WTC11 (cell line): ENCODE data around the gene BUB1. TPM values are rescaled to one million over a fixed set of nuclear protein-coding genes. Genes with fewer than 3 reads are reported as not detected.

Source experiments
- ATAC-seq: fragments of 200-7000 bp; cut with Tn5 transposase; 2 replicates; pipeline ENCODE4 v1.10.0; 2021; ENCODE audit warnings: mild to moderate bottlenecking, moderate library complexity
- CTCF ChIA-PET: fragments of 300-600 bp; sonication (Branson Sonifier 250); formaldehyde crosslinking; loops from one replicate; lab custom pipeline; 2021; ENCODE audit warnings: antibody characterized with exemption; lab: Charles Lee
- POLR2A ChIA-PET: fragments of 350-600 bp; sonication (Branson Sonifier 250); formaldehyde crosslinking; loops from one replicate; lab custom pipeline; 2021; ENCODE audit warnings: antibody characterized with exemption; lab: Charles Lee
- DNase-seq: peaks from one replicate; pipeline ENCODE4 v3.0.0; 2021; ENCODE audit warnings: low spot score
- H3K27ac Mint-ChIP-seq: 2 replicates; pipeline ENCODE4 v1.8.0; 2021; ENCODE audit warnings: mixed read lengths
- H3K27me3 Mint-ChIP-seq: 2 replicates; pipeline ENCODE4 v1.8.0; 2021; ENCODE audit warnings: low read depth, mild to moderate bottlenecking, moderate library complexity, mixed read lengths
- H3K36me3 Mint-ChIP-seq: 2 replicates; pipeline ENCODE4 v1.8.0; 2021; ENCODE audit warnings: mixed read lengths
- H3K4me1 Mint-ChIP-seq: 2 replicates; pipeline ENCODE4 v1.8.0; 2022; ENCODE audit warnings: mixed read lengths
- H3K4me3 Mint-ChIP-seq: 2 replicates; pipeline ENCODE4 v1.8.0; 2021; ENCODE audit warnings: mild to moderate bottlenecking, moderate library complexity, mixed read lengths
- H3K9me3 Mint-ChIP-seq: 2 replicates; pipeline ENCODE4 v1.8.0; 2021; ENCODE audit warnings: mixed read lengths
- CBFB ChIP-seq: sonication (generic); formaldehyde crosslinking; IDR thresholded peaks from 2 replicates; pipeline ENCODE4 v1.8.1; 2022; ENCODE audit warnings: mild to moderate bottlenecking, low read depth, missing genetic modification reagents
- ELF4 ChIP-seq: sonication (generic); formaldehyde crosslinking; IDR thresholded peaks from 2 replicates; pipeline ENCODE4 v1.8.1; 2022; ENCODE audit warnings: low read depth, mild to moderate bottlenecking, moderate library complexity, missing genetic modification reagents
- EMX1 ChIP-seq: fragments of 250-450 bp; sonication (Bioruptor Pico); IDR thresholded peaks from 2 replicates; pipeline ENCODE4 v1.8.0; 2021; ENCODE audit warnings: mild to moderate bottlenecking
- FOXJ3 ChIP-seq: sonication (generic); formaldehyde crosslinking; IDR thresholded peaks from 2 replicates; pipeline ENCODE4 v1.9.0; 2021; ENCODE audit warnings: missing genetic modification reagents, mild to moderate bottlenecking, borderline replicate concordance
- NFE2L1 ChIP-seq: sonication (generic); formaldehyde crosslinking; IDR thresholded peaks from 2 replicates; pipeline ENCODE4 v1.8.1; 2023; ENCODE audit warnings: missing genetic modification reagents
- ZNF138 ChIP-seq: sonication (generic); formaldehyde crosslinking; conservative IDR thresholded peaks from 2 replicates; pipeline ENCODE4 v1.8.1; 2022; ENCODE audit warnings: mild to moderate bottlenecking, moderate library complexity, missing genetic modification reagents
- total RNA-seq: library from RNA; stranded (reverse); gene quantifications from 3 replicates; pipeline ENCODE4 v1.2.3, GENCODE V29; 2021
- TF ChIP-seq, protein P1 (sequence below): sonication (generic); formaldehyde crosslinking; IDR thresholded peaks from 2 replicates; pipeline ENCODE4 v1.8.0; 2022; ENCODE audit warnings: mild to moderate bottlenecking, missing genetic modification reagents
- TF ChIP-seq, protein P2 (sequence below): sonication (generic); formaldehyde crosslinking; IDR thresholded peaks from 2 replicates; pipeline ENCODE4 v1.8.1; 2022; ENCODE audit warnings: missing genetic modification reagents, borderline replicate concordance
- TF ChIP-seq, protein P3 (sequence below): sonication (generic); formaldehyde crosslinking; IDR thresholded peaks from 2 replicates; pipeline ENCODE4 v1.8.1; 2023; ENCODE audit warnings: mild to moderate bottlenecking, moderate library complexity, missing genetic modification reagents
- TF ChIP-seq, protein P4 (sequence below): sonication (generic); formaldehyde crosslinking; conservative IDR thresholded peaks from 2 replicates; pipeline ENCODE4 v1.8.1; 2022; ENCODE audit warnings: mild to moderate bottlenecking, missing genetic modification reagents
- TF ChIP-seq, protein P5 (sequence below): sonication (generic); formaldehyde crosslinking; IDR thresholded peaks from 2 replicates; pipeline ENCODE4 v1.8.0; 2022; ENCODE audit warnings: missing genetic modification reagents
- TF ChIP-seq, protein P6 (sequence below): fragments of 250-450 bp; sonication (Bioruptor Pico); conservative IDR thresholded peaks from 2 replicates; pipeline ENCODE4 v1.9.0; 2021; ENCODE audit warnings: mild to moderate bottlenecking
- TF ChIP-seq, protein P7 (sequence below): fragments of 250-450 bp; sonication (Bioruptor Pico); IDR thresholded peaks from 2 replicates; pipeline ENCODE4 v1.9.0; 2021; ENCODE audit warnings: mild to moderate bottlenecking
- TF ChIP-seq, protein P8 (sequence below): sonication (generic); formaldehyde crosslinking; IDR thresholded peaks from 2 replicates; pipeline ENCODE4 v1.8.0; 2023; ENCODE audit warnings: missing genetic modification reagents, mild to moderate bottlenecking, borderline replicate concordance

BUB1 gene
- total RNA-seq, 1 experiment from 2014 or later, result 116 TPM

DNA sequence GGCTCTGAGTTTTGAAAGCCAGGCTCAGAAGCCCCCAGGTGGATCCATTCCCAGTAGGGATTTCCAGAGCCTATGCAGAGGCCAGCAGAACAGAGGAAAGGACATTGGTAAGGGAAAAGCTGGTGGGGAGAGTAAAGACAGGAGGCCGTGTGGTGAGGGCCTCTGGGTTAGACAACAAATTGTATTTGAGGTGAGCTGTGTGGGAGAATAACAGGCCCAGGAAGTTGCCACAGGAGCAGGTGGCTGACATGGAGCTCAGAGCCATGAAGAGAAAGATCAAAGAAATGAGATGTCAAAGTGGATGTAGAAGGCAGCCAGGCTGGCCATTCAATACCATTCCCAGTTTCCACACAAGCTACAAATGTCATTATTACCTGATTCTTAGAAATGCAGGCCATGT is 8.8 kb downstream of the BUB1 start (continued):
- TF ChIP-seq, protein P1, sequence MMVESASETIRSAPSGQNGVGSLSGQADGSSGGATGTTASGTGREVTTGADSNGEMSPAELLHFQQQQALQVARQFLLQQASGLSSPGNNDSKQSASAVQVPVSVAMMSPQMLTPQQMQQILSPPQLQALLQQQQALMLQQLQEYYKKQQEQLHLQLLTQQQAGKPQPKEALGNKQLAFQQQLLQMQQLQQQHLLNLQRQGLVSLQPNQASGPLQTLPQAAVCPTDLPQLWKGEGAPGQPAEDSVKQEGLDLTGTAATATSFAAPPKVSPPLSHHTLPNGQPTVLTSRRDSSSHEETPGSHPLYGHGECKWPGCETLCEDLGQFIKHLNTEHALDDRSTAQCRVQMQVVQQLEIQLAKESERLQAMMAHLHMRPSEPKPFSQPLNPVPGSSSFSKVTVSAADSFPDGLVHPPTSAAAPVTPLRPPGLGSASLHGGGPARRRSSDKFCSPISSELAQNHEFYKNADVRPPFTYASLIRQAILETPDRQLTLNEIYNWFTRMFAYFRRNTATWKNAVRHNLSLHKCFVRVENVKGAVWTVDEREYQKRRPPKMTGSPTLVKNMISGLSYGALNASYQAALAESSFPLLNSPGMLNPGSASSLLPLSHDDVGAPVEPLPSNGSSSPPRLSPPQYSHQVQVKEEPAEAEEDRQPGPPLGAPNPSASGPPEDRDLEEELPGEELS, result no peak
- TF ChIP-seq ELF4 (CRISPR knock-in tag), result no peak
- TF ChIP-seq NFE2L1, result no peak
- no peak for TF ChIP-seq FOXJ3 (CRISPR knock-in tag)
- TF ChIP-seq, protein P2, sequence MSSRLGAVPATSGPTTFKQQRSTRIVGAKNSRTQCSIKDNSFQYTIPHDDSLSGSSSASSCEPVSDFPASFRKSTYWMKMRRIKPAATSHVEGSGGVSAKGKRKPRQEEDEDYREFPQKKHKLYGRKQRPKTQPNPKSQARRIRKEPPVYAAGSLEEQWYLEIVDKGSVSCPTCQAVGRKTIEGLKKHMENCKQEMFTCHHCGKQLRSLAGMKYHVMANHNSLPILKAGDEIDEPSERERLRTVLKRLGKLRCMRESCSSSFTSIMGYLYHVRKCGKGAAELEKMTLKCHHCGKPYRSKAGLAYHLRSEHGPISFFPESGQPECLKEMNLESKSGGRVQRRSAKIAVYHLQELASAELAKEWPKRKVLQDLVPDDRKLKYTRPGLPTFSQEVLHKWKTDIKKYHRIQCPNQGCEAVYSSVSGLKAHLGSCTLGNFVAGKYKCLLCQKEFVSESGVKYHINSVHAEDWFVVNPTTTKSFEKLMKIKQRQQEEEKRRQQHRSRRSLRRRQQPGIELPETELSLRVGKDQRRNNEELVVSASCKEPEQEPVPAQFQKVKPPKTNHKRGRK, result no peak
- TF ChIP-seq, protein P3, sequence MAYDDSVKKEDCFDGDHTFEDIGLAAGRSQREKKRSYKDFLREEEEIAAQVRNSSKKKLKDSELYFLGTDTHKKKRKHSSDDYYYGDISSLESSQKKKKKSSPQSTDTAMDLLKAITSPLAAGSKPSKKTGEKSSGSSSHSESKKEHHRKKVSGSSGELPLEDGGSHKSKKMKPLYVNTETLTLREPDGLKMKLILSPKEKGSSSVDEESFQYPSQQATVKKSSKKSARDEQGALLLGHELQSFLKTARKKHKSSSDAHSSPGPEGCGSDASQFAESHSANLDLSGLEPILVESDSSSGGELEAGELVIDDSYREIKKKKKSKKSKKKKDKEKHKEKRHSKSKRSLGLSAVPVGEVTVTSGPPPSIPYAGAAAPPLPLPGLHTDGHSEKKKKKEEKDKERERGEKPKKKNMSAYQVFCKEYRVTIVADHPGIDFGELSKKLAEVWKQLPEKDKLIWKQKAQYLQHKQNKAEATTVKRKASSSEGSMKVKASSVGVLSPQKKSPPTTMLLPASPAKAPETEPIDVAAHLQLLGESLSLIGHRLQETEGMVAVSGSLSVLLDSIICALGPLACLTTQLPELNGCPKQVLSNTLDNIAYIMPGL (CRISPR knock-in tag), result no peak
- TF ChIP-seq, protein P4, sequence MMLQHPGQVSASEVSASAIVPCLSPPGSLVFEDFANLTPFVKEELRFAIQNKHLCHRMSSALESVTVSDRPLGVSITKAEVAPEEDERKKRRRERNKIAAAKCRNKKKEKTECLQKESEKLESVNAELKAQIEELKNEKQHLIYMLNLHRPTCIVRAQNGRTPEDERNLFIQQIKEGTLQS, result no peak
- TF ChIP-seq, protein P5, sequence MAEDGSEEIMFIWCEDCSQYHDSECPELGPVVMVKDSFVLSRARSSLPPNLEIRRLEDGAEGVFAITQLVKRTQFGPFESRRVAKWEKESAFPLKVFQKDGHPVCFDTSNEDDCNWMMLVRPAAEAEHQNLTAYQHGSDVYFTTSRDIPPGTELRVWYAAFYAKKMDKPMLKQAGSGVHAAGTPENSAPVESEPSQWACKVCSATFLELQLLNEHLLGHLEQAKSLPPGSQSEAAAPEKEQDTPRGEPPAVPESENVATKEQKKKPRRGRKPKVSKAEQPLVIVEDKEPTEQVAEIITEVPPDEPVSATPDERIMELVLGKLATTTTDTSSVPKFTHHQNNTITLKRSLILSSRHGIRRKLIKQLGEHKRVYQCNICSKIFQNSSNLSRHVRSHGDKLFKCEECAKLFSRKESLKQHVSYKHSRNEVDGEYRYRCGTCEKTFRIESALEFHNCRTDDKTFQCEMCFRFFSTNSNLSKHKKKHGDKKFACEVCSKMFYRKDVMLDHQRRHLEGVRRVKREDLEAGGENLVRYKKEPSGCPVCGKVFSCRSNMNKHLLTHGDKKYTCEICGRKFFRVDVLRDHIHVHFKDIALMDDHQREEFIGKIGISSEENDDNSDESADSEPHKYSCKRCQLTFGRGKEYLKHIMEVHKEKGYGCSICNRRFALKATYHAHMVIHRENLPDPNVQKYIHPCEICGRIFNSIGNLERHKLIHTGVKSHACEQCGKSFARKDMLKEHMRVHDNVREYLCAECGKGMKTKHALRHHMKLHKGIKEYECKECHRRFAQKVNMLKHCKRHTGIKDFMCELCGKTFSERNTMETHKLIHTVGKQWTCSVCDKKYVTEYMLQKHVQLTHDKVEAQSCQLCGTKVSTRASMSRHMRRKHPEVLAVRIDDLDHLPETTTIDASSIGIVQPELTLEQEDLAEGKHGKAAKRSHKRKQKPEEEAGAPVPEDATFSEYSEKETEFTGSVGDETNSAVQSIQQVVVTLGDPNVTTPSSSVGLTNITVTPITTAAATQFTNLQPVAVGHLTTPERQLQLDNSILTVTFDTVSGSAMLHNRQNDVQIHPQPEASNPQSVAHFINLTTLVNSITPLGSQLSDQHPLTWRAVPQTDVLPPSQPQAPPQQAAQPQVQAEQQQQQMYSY (CRISPR knock-in tag), result no peak
- TF ChIP-seq, protein P6, sequence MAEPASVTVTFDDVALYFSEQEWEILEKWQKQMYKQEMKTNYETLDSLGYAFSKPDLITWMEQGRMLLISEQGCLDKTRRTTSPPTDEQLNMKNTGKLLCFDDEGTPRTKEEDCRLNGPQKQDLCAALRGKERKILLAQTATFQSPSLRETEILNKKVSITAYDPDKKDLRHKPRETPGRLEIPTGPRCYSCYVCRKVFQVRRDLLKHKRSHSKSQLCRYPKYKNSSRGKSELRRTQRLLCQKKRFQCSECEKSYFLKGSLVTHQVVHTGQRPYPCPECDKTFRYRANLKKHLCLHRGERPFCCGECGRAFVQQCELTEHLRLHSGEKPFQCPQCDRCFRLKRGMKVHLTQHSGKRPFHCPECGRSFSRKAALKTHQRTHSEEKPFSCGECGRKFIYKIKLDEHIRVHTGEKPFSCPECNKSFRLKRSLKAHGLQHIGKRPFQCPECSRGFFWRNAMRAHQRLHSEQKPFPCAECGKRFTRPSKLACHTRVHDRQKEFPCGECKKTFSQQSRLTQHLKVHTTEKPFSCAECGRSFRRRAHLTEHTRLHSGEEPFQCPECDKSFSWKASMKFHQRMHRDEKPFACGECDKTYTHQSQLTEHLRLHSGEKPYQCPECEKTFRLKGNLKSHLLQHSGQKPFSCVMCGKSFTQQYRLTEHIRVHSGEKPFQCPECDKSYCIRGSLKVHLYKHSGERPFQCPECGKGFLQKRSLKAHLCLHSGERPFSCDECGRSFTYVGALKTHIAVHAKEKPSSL (CRISPR knock-in tag), result no peak
- TF ChIP-seq, protein P7, sequence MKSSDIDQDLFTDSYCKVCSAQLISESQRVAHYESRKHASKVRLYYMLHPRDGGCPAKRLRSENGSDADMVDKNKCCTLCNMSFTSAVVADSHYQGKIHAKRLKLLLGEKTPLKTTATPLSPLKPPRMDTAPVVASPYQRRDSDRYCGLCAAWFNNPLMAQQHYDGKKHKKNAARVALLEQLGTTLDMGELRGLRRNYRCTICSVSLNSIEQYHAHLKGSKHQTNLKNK, result no peak

DNA sequence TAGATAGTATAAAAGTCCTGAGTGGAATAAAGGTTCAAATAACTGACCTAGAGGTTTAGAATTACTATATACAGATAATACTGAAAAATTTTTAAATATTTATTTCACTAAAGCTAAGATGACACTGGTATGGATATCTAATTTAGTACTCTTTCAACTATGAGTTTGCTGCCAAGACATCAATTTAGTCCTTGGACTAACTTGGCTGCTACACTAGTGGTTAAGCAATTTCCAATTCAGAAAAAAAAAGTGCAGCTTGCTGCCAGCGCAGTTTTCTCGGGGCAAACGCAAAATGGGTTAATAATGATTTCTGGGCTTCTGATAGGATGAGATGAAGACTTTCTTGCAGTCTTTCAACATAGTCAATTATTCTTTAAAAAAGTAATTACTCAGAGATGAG is 10.8 kb downstream of the BUB1 start:
- no peak overlapping the region for H3K27ac Mint-ChIP-seq
- H3K27me3 Mint-ChIP-seq, result no peaks in the 10 kb centered on the region
- DNase-seq (no peak), ATAC-seq (no peak)
- peaks cover 75% of the 10 kb centered on the region for H3K36me3 Mint-ChIP-seq
- no peak overlapping the region for H3K4me3 Mint-ChIP-seq
- POLR2A ChIA-PET, result no interaction called here
- no peak for TF ChIP-seq CBFB (CRISPR knock-in tag)
- TF ChIP-seq, protein P8, sequence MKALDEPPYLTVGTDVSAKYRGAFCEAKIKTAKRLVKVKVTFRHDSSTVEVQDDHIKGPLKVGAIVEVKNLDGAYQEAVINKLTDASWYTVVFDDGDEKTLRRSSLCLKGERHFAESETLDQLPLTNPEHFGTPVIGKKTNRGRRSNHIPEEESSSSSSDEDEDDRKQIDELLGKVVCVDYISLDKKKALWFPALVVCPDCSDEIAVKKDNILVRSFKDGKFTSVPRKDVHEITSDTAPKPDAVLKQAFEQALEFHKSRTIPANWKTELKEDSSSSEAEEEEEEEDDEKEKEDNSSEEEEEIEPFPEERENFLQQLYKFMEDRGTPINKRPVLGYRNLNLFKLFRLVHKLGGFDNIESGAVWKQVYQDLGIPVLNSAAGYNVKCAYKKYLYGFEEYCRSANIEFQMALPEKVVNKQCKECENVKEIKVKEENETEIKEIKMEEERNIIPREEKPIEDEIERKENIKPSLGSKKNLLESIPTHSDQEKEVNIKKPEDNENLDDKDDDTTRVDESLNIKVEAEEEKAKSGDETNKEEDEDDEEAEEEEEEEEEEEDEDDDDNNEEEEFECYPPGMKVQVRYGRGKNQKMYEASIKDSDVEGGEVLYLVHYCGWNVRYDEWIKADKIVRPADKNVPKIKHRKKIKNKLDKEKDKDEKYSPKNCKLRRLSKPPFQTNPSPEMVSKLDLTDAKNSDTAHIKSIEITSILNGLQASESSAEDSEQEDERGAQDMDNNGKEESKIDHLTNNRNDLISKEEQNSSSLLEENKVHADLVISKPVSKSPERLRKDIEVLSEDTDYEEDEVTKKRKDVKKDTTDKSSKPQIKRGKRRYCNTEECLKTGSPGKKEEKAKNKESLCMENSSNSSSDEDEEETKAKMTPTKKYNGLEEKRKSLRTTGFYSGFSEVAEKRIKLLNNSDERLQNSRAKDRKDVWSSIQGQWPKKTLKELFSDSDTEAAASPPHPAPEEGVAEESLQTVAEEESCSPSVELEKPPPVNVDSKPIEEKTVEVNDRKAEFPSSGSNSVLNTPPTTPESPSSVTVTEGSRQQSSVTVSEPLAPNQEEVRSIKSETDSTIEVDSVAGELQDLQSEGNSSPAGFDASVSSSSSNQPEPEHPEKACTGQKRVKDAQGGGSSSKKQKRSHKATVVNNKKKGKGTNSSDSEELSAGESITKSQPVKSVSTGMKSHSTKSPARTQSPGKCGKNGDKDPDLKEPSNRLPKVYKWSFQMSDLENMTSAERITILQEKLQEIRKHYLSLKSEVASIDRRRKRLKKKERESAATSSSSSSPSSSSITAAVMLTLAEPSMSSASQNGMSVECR (CRISPR knock-in tag), result no peak
- TF ChIP-seq EMX1 (CRISPR knock-in tag), result no peak
- TF ChIP-seq, protein P4, result no peak
- TF ChIP-seq, protein P6 (CRISPR knock-in tag), result no peak
- TF ChIP-seq ZNF138, result no peak
- no peaks in the 10 kb centered on the region for H3K9me3 Mint-ChIP-seq
- H3K4me1 Mint-ChIP-seq, result peaks cover 6% of the 10 kb centered on the region; the same call in 1 of the 2 replicates
- CTCF ChIA-PET, result interaction anchor here (1.1 kb wide), 1 partner anchor 88 kb away, joined by 4 read pairs; no protein-coding TSS in a partner anchor
